VCaP (cell line): Measurements from ENCODE around the gene SPCS1.
A peak's percentile ranks its signal among the peaks of the same experiment; 100 is the strongest.

Experiments used
- H3K27ac ChIP-seq: fragments of 450-650 bp; 2 replicates; pipeline ENCODE4 v1.5.1; 2017
- TF ChIP-seq, protein P1 (sequence below): fragments of 450-650 bp; conservative IDR thresholded peaks from 2 replicates; pipeline ENCODE4 v1.5.1; 2017; ENCODE audit warnings: mild to moderate bottlenecking, moderate library complexity

The SPCS1 gene

GRCh38 chr3:52679199-52679538 lies 26.7 kb upstream of the SPCS1 start:
- TF ChIP-seq, protein P1, sequence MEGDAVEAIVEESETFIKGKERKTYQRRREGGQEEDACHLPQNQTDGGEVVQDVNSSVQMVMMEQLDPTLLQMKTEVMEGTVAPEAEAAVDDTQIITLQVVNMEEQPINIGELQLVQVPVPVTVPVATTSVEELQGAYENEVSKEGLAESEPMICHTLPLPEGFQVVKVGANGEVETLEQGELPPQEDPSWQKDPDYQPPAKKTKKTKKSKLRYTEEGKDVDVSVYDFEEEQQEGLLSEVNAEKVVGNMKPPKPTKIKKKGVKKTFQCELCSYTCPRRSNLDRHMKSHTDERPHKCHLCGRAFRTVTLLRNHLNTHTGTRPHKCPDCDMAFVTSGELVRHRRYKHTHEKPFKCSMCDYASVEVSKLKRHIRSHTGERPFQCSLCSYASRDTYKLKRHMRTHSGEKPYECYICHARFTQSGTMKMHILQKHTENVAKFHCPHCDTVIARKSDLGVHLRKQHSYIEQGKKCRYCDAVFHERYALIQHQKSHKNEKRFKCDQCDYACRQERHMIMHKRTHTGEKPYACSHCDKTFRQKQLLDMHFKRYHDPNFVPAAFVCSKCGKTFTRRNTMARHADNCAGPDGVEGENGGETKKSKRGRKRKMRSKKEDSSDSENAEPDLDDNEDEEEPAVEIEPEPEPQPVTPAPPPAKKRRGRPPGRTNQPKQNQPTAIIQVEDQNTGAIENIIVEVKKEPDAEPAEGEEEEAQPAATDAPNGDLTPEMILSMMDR, result no peak
- H3K27ac ChIP-seq, result no peak overlapping the region

DNA sequence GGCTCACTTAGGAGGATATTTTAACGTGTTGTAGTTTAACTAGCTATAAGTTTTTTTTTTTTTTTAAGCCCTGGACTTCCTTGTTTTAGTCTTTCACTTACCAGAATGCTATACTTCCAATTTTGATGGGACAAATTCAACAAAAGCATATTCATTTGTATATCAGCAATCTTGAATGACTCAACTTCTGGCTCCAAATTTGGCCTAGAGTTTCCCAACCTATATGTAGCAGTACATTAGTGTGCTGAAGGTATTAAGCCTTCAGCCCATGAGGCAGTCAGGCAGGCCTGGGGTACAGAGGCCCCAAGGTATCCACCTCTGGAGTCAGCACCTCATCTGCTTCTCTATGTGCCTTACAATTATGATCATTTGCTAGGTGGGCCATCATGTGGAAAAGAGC lies 26.1 kb upstream of the SPCS1 start:
- no peak overlapping the region for H3K27ac ChIP-seq
- TF ChIP-seq, protein P1, result no peak

DNA sequence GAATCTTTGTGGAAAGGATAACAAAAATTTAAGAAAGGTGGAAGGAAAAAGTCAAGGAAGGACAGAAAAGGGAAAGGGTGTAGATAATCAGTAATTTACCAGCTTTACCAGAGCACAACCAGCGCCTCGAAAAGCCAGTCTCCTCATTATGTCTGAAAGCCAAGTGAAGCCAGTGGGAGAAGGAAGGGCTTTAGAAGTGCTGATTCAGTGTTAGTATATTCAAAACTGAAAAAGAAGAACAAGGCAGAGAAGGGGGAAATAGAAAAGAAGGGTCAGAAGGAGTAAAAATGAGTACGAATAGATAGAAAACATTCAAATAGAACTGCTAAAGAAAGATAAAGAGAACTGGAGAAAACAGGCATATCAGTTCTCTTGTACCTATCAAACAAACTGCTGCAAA lies 24.3 kb upstream of the SPCS1 start:
- TF ChIP-seq, protein P1, result no peak
- peak overlapping the region; percentile 97; the same call in 1 of the 2 replicates for H3K27ac ChIP-seq

DNA sequence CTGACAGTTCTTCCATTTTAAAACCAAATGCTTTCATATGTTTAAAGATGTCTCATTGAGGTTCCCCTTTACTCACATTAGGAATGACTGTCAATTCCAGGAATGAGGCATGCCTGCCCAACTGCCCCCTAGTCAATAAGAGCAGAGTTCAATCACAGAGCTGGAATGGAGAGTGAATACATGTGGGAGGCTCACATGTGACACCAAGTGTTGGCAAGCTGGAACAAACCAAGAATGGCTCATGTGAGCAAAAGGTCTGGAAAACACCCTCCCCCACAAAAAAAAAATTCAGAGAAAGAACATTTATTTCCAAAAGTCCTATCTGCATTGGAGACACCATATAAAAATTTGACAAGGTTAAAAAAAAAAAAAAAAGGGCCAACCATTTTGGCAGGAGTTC lies 23.9 kb upstream of the SPCS1 start:
- TF ChIP-seq, protein P1, result peak; percentile 32
- peak overlapping the region; percentile 97; the same call in 1 of the 2 replicates for H3K27ac ChIP-seq

- peak overlapping the region; percentile 97 for H3K27ac ChIP-seq
- TF ChIP-seq, protein P1, result no peak
These were observed 22.3 kb upstream of the SPCS1 start for GRCh38 chr3:52683611-52684010.

DNA sequence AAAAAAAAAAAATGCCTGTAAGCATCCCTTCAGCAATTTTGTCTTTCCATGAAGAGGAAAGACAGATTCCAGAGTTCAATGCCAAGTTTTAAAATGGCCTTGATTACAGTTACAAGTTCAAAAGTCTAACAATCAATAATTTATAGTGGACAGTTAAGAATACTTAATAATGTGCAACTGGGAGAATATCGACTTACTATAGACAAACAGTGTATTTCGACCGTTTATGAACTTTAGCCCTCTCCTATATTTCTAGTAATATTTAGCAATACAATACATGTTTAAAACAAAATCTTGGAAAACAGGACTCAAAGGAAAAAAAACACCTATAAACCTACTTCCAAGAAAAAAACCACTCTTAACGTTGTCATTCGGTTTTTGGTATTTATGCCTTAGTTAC lies 21.7 kb upstream of the SPCS1 start:
- peak overlapping the region; percentile 97 for H3K27ac ChIP-seq
- TF ChIP-seq, protein P1, result no peak

GRCh38 chr3:52685285-52685708 lies 20.6 kb upstream of the SPCS1 start:
- TF ChIP-seq, protein P1, result no peak
- peak overlapping the region; percentile 97 for H3K27ac ChIP-seq
